GM19468 (cell line): ENCODE measurements around the gene PROB1.
A peak's percentile ranks its signal among the peaks of the same experiment; 100 is the strongest.

Source experiments
- ATAC-seq: cut with Tn5 transposase; IDR thresholded peaks from one replicate; pipeline ENCODE4 v1.9.1; 2021; ENCODE audit warnings: mild to moderate bottlenecking, moderate library complexity, moderate number of reproducible peaks; ENCODE audit not compliant: unreplicated experiment; ENCODE audit errors: extremely low read depth

Gene PROB1

DNA sequence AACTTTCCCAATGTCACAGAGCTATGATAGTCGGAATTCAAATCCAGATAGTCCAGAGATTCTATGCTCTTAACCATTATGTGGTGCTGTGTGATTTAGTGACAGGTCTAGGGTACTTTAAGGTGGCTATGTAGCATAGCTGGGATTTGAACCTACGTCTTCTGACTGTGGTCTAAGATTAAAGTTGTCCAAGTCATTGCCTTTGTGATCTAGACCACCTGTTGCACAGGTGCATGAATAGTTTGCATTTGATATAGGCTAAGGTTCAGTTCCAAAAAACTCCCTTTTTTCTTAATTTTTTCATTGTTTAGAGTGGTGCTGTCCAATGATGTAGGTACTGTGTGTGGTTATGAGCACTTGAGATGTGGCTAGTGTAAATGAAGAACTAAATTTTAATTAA lies 50.7 kb downstream of the PROB1 start:
- no peak for ATAC-seq

DNA sequence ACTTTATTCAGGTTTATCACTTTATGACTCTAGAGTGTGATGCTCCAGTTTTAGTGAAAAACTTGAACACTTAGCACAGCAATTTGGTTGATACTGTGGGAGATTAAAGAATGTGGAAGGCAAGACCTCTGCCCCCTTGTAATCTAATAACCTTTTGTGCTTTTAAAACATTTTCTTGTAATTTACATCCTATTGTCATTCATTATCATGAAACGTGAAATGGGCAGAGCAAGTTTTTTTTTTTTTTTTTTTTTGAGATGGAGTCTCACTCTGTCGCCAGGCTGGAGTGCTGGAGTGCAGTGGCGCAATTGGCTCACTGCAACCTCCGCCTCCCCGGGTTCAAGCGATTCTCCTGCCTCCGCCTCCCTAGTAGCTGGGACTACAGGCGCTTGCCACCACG lies 51.4 kb downstream of the PROB1 start:
- ATAC-seq, result no peak

DNA sequence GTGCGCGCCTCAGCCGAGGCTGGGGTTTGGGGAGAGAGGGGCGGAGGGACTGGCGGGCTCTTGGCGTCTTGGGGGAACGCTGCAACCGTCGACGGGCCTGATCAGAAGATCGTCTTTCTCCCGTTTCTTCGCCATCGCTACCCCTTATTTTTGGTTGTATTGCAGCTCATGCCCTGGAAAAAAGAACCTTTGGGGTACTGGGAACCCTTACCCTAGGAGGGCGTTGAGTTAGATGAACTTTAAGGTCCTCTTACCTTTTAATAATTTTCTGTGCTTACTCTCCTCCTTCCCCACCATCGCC lies 52.5 kb downstream of the PROB1 start:
- no peak for ATAC-seq

DNA sequence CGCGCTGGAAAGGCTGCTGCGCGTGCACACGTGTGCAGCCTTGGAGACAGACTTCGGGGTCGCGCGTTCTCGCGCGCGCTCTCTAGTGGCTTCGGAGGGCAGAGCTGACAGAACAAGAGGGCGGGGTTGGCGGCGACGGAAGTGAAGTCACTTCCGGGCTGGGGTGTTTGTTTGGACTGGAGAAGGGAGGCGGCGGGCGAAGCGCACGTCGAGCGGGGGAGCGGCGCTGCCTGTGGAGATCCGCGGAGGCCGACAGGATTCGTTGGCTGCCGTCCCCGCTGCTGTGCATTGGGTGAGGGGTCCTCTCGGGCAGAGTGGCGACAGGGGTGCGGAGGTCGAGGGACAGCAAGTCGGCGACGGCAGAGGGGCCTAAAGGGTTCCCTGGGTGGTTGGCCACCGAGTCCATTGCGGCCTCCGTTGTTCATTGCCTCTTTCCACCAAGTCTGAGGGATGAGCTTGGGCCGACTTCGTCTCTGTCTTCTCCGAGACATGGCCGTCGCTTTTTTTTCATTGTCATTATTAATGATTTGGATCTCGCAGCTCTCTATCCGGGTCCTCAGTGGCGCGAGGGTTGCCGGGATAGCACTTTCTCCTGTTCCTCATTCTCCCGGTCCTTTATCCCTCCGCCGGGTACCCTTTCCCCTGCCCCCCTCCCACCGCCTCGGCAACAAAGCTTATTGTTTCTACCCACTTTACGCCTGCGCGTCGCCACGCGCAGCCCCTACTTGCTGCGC lies 53.0 kb downstream of the PROB1 start, which contains the start of gene PAIP2:
Gene PAIP2, plus strand, starts transcription at position 166 of the 734 bp plus-strand sequence. CDS start 21,931 bp downstream, outside the sequence.
- peak; percentile 63 for ATAC-seq

DNA sequence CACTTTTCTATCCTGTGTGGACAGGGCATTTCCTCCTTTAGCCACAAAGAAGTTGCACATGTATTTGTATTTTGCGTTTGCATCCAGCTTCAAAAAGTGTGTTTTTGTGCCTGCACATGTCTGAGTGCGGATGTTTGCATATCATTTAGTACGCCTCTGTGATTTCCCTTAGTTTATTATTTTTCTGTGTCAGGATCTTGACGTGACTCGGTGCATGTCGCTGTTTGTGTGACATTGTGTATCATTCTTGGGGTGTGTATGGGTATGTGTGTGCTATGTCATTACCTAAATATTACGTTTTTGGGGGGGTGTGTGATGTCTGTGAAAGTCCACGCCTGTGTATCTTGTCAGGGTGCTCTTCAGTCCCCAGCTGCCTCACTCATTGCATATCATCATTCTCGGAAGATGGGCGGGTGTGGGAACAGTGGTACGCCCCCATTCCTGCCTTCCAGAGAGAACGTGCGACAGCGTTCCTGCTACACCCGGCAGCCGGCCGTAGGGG lies 53.7 kb downstream of the PROB1 start:
- ATAC-seq, result no peak
